ENCODE measurements around the gene DHTKD1. TPM values are rescaled to one million over a fixed set of nuclear protein-coding genes. Genes with fewer than 3 reads are reported as not detected.

The DHTKD1 gene
- total and polyA plus RNA-seq, 10 of the 15 experiments (the other 5 are each of a cell fraction or from before 2014, with no cell fraction given) = 11.3 to 35.0 (median 26.9) TPM

GRCh38 chr10:12027539-12027938 lies 41.2 kb upstream of the DHTKD1 start:
- no peak overlapping the region for H3K4me2 ChIP-seq (ENCODE audit: control insufficient read depth, insufficient read depth)
- H3K79me2 ChIP-seq (ENCODE audit: control insufficient read depth, insufficient read depth, low read length) = peaks cover 55% of the 10 kb centered on the region
- H3K27me3 ChIP-seq (replicated peaks in 1 of 2; ENCODE audit: control insufficient read depth in 2 of 2, insufficient read depth in 2 of 2, low read length in 1 of 2) = no peaks in the 10 kb centered on the region
- intact Hi-C loops (cut with micrococcal nuclease; ENCODE audit: unreplicated experiment) (loop anchor here (5.0 kb wide), 1 partner anchor 170 kb away; the partner anchor contains the start of genes CDC123 and NUDT5), in situ Hi-C loops (cut with MboI) (no loop called here)
- CTCF ChIA-PET = interaction anchor here (0.6 to 2.0 kb wide), 2 partner anchors 31 to 34 kb away, joined by 4 to 6 read pairs; no protein-coding TSS in a partner anchor
- DNase-seq (ENCODE audit: low read depth, low spot score) (no peak), ATAC-seq (peak; percentile 88), FAIRE-seq (no peak)
- TF ChIP-seq NR2F1 (conservative IDR thresholded peaks at IDR 0.05) = peak; percentile 82
- no peak for TF ChIP-seq EGR1 (IDR thresholded peaks at IDR 0.05; ENCODE audit: borderline replicate concordance in 1 of 2, low read depth in 2 of 2, low read length in 2 of 2)
- TF ChIP-seq PKNOX1 (IDR thresholded peaks at IDR 0.05) = peak; percentile 48
- H3K9me3 ChIP-seq (replicated peaks; ENCODE audit: control insufficient read depth, insufficient read depth, low read length) = no peaks in the 10 kb centered on the region
- H3K4me3 ChIP-seq = no peak overlapping the region
- H3K27ac ChIP-seq (ENCODE audit: control insufficient read depth, insufficient read depth) = no peak overlapping the region
- H4K20me1 ChIP-seq (ENCODE audit: control insufficient read depth, insufficient read depth) = no peaks in the 10 kb centered on the region
- RAD21 ChIA-PET (ENCODE audit: unreplicated experiment) = no interaction called here
- BruUV-seq (replicated peaks) = no TSS peak
- H3K9ac ChIP-seq (ENCODE audit: control insufficient read depth, insufficient read depth, low read length) = no peak overlapping the region
- SMC1A ChIA-PET (ENCODE audit: uncharacterized antibody, unreplicated experiment) = interaction anchor here (2.8 kb wide), 1 partner anchor 14 kb away, joined by 11 read pairs; no protein-coding TSS in a partner anchor
- peaks cover 0 to 2% of the 10 kb centered on the region in 2 experiments; a peak in 1 of 4 replicates for H3K36me3 ChIP-seq (ENCODE audit: control insufficient read depth in 2 of 2, insufficient read depth in 2 of 2, low read length in 1 of 2)
- H3K4me1 ChIP-seq (ENCODE audit: control insufficient read depth, insufficient read depth, low read length) = peaks cover 17% of the 10 kb centered on the region
- 98% methylated on average over 2 of the region's 2 CpGs for WGBS (ENCODE audit: insufficient coverage, insufficient replicate concordance, low lambda C conversion rate, missing lambda C conversion rate)
- POLR2A ChIA-PET = interaction anchor here (1.3 kb wide), 1 partner anchor 10 kb away, joined by 4 read pairs; no protein-coding TSS in a partner anchor
- no peak overlapping the region for H2AFZ ChIP-seq (ENCODE audit: control insufficient read depth, low read depth, low read length)

- FAIRE-seq (no peak), ATAC-seq (no peak), DNase-seq (ENCODE audit: low read depth, low spot score) (no peak)
- Histone ChIP-seq H3K4me2 (ENCODE audit: control insufficient read depth, insufficient read depth) (no peak overlapping the region), H3K4me3 (no peak overlapping the region), H3K27me3 (replicated peaks in 1 of 2; ENCODE audit: control insufficient read depth in 2 of 2, insufficient read depth in 2 of 2, low read length in 1 of 2) (no peaks in the 10 kb centered on the region), H4K20me1 (ENCODE audit: control insufficient read depth, insufficient read depth) (no peaks in the 10 kb centered on the region), H3K9me3 (replicated peaks; ENCODE audit: control insufficient read depth, insufficient read depth, low read length) (no peaks in the 10 kb centered on the region; the same call in 2 of the 3 replicates), H3K36me3 (ENCODE audit: control insufficient read depth in 2 of 2, insufficient read depth in 2 of 2, low read length in 1 of 2) (peaks cover 2 to 13% of the 10 kb centered on the region in 2 experiments; a peak in 3 of 4 replicates), H3K79me2 (ENCODE audit: control insufficient read depth, insufficient read depth, low read length) (peaks cover 50% of the 10 kb centered on the region), H2AFZ (ENCODE audit: control insufficient read depth, low read depth, low read length) (no peak overlapping the region), H3K9ac (ENCODE audit: control insufficient read depth, insufficient read depth, low read length) (no peak overlapping the region), H3K4me1 (ENCODE audit: control insufficient read depth, insufficient read depth, low read length) (peaks cover 6% of the 10 kb centered on the region; the same call in 1 of the 2 replicates), H3K27ac (ENCODE audit: control insufficient read depth, insufficient read depth) (no peak overlapping the region)
- POLR2A ChIA-PET = interaction anchor here (1.7 kb wide), 1 partner anchor 10 kb away, joined by 11 read pairs; the partner anchor contains the start of gene UPF2
- in situ Hi-C loops (cut with MboI) (no loop called here), intact Hi-C loops (cut with micrococcal nuclease; ENCODE audit: unreplicated experiment) (no loop called here)
- CTCF ChIA-PET = no interaction called here
- WGBS (ENCODE audit: insufficient coverage, insufficient replicate concordance, low lambda C conversion rate, missing lambda C conversion rate) = 96% methylated on average over 4 of the region's 4 CpGs
- no TSS peak for BruUV-seq (replicated peaks)
- SMC1A ChIA-PET (ENCODE audit: uncharacterized antibody, unreplicated experiment) = interaction anchor here (0.8 kb wide), 1 partner anchor 10 kb away, joined by 3 read pairs; no protein-coding TSS in a partner anchor
- RAD21 ChIA-PET (ENCODE audit: unreplicated experiment) = interaction anchor here (0.7 to 2.9 kb wide), 3 partner anchors 11 to 226 kb away, joined by 3 to 14 read pairs (median 3); partner anchors contain the start of gene UPF2
- TF ChIP-seq REST (IDR thresholded peaks at IDR 0.05; ENCODE audit: low read depth, low read length) = no peak
- TF ChIP-seq TCF7 (IDR thresholded peaks at IDR 0.05; ENCODE audit: borderline replicate concordance) = no peak
- TF ChIP-seq HDGF (IDR thresholded peaks at IDR 0.05) = no peak
- TF ChIP-seq POLR2A (IDR thresholded peaks at IDR 0.05; ENCODE audit: low read depth, low read length) = no peak
Observed at GRCh38 chr10:12031404-12031803, 37.4 kb upstream of the DHTKD1 start.
